GM18868 (cell line): ENCODE measurements around the gene ITPKA.

Source experiments
- ATAC-seq: cut with Tn5 transposase; IDR thresholded peaks from one replicate; pipeline ENCODE4 v1.9.1; 2021; ENCODE audit warnings: mild to moderate bottlenecking, moderate library complexity; ENCODE audit not compliant: unreplicated experiment

The ITPKA gene

DNA sequence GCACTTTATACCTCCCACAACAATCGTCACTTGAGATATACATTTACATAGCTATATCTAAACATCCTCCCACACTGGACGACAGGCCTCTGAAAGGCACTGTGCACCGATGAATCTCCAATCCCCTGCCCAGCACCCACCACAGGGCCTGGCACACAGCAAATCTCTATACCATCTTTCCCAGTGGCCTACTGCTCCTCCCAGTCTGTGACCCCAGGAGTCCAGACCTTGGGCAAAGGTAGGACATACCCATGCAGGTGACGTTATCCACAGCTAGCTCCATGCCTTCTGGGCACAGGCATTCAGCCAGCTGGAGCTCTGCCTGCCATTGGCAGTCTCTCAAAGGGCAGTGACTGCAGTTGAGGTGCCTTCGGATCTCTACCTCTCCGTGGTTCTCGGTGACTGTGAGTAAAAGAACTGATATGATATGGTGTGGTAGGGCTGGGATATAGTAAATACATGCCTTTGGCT, 14.2 kb downstream of the ITPKA start:
- no peak for ATAC-seq

DNA sequence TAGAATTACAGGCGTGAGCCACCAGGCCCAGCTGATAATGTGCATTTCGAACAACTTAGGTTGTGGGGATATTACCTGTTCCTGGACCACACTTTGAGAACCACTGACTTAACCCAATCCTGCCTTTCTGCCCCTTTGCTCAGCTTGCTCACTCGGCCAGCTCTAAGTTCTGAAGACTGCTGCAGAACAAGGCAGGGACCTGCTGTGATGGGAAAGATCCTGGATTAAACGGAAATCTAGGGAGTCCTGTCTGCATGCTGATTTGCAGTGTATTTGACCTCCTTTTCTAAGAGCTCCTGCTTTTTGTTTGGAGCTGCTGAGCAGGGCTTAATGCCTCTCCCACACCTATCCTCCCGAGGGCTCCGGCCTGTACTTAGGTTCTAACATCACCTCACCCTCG, 17.1 kb downstream of the ITPKA start:
- no peak for ATAC-seq

DNA sequence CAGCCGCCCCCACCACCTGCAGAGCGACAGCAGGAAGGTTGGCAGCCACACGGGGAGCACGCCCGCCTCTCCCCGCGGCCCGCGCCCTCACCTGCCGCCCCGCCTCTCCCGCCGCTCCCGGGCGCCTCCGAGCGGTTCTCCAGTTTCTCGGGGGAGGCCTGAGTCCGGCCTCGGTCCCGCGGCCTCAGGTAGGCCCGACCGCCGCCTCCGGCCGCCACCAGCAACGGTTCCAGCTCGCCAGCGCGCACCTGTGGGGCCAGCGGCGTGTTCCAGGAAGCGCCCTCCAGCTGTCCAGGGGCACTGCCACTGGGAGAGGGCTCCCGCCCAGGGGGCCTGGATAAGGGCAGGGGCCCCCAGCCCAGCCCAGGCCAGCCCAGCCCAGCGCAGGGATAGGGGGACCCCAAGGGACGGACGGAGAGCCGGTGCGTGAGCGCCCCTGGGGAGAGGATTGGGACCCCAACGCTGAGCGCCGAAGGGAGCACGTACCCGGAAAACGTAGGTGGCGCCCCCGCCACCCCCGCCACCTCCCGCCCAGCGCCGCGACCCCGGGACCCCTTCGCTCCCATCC, 17.7 kb downstream of the ITPKA start:
- no peak for ATAC-seq

DNA sequence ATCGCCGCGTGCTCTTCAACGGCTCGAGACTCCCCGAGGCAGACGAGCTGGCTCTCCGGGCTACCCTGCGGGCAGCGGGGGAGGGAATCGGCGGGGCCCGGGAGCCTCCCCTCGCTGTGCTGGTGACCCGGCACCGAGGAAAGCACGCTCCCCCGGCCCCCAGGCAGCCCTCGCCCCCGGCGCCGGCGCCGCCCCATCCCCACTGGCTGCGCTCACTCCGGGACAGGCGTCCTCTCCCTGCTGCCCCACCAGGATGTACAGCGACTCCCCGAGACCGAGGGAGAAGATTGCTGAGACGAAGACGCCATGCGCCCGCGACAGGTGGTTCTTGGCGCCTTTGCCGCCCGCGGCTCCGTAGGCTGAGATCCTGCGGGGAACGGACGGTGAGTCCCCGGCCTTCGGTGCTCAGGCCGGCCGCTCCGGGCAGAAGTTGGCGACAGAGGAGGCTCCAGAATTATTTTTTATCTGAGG, 18.3 kb downstream of the ITPKA start:
- no peak for ATAC-seq

DNA sequence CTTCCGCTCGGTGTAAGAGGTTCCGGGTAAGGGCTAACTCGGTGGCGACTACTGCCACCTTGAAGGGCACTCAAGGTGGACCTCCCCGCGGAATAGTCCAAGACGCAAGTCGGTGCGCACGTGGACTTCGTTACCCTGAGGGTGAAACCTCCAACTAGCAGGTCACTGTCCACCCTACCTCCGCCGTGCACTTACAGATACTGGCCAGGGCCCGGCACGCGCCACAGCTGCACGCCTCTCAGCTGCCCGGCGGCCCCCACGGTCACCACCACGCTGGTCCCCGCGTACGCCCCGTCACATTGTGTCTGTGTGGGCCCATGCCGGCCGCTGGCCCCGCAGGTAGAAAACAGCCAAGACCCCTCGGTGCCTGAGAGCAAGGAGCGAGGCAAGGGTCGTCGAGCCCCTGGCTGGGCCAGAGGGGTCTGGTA, 18.9 kb downstream of the ITPKA start:
- ATAC-seq, result no peak

DNA sequence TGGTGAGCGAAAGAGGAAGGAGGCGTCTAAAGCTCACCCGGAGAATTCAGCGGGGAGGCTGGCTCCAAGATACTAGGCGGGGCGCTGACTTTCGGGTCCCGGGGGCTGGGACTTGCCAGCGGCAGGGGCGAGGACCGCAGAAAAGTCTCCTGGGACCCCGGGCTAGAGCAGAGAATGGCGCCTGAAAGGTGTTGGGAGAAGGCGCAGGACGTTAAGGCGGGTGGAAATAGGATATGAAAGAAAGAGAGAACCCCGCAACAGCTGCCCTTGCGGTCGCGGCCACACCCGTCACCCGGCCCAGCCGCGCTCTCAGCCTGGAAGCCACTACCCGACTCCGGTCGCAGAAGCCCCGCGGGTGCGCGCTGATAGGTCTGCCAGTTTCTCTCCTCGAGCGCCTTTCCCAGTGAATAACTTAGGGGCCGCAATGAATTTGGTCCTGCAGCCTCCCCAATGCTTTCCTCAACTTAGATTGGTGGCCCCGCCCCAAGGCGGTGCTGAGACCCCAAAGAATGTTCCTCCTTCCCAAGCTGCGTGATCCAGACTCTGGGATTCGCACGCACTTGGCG, 19.3 kb downstream of the ITPKA start:
- ATAC-seq, result no peak

DNA sequence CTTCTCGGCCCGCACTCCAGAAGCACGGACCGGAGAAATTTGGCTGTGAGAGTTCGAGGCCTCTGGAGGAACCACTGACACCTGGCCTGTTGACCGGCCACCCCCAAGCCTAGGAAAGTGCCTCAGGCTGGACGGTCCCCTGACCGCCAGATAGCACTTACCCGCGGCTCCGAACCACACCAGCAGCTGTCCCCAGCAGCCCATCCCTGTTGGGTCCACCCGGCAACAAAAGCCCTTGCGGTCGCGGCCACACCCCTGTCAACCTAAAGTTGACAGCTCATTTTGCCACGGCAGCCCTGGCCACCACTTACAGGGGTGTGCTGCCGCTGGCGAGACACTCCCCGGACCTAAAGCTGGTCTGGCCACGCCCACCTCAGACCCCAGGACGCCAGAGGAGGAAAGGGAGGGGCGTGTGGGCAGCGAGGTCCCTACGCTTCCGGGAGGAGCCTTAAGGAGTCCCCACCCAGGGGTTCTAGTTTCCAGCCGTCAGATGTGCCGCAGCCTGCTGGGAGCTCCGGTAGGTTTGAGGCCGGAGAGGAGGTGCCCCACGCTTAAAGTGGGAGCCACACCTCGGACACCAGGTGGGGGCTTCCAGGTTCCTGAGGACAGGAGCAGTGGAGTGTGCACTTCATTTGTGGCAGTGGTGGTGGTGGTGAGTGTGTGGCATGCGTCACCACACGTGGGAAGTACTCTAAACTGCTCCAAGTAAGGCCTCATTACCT, 20.0 kb downstream of the ITPKA start, which contains the start of gene LTK:
Gene LTK (minus strand): TSS at position 322 of the 722 bp plus-strand sequence. CDS start 118 bp downstream, at position 204.
- no peak for ATAC-seq

DNA sequence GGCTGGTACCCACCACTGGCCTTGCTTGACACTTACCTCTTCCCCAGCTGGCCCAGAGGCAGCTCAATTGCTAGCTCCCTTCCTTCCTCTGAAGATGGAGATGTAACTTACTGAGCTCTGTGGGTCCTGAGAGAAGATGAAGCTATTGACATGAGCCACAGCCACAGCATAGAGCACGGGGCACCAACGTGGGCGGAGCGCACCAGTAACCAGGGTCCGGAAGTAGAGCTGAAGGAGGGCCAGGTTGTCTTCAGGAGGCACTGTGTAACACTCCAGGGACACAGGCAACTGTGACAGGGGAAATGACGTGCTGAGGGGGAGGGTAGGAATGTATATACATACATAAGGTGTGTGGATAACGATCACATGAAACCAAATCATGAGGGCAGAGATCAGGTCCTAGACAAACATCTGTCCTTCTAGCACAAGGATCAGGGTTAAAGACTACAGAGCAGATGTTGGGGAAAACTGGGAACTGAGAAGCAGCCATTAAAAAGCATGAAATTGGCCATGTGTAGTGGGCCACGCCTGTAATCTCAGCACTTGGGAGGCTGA, 24.3 kb downstream of the ITPKA start:
- no peak for ATAC-seq

DNA sequence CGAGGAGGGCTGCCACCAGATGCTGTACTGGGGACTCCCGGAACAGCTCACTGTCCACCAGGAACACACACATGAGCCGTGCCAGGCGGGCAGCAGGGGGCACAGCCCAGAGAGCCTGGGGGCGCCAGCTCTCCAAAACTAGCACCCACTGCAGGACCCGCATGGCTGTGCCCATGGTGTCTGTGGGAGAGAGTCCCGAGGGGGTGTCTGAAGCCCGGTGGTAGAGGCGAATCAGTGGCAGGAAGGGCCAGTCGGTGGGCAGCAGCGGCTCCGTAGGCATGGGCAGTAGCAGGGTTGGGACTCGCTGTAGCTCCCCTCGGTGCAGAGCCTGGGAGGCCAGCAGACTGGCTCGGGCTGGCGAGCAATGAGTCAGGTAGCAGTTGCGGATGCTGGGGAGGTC, 27.0 kb downstream of the ITPKA start:
- no peak for ATAC-seq

DNA sequence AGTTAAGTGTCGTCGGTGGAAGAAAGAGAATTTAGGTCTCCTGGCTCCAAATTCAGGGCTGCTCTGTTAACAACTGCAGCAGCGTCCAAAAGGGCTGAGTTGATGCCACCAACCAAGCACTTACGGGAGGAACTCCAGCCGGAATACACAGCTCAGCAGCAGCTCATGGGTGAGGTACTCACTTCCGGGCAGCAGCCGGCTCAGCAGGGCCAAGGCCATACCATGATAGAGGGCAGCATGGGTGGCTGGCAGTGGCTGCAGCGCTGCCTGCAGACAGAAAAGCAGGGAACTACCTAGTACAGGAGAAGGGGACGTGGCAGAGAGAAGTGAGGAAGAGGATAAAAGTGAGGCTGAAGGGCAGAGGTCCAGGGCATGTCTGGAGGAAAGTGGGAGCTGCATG, 27.9 kb downstream of the ITPKA start:
- ATAC-seq, result no peak

DNA sequence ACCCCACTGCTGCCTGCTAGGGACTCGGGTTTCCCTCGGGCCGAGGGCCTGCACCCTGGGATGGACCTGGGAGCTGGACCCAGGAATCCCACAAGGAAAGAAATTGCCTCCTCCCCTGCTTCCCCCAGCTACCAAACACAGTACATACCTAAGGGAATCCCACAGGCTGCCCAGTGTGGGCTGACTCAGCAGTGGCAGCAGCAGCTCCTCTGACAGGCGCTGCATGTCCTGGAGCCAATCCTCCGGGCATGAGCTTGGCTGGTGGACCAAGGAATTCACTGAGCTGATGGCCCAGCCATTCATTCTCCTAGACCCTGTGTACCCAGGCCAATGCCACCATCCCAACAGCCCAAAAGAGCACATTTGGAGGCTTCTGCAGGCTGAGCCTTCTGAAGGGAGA, 29.4 kb downstream of the ITPKA start:
- no peak for ATAC-seq

DNA sequence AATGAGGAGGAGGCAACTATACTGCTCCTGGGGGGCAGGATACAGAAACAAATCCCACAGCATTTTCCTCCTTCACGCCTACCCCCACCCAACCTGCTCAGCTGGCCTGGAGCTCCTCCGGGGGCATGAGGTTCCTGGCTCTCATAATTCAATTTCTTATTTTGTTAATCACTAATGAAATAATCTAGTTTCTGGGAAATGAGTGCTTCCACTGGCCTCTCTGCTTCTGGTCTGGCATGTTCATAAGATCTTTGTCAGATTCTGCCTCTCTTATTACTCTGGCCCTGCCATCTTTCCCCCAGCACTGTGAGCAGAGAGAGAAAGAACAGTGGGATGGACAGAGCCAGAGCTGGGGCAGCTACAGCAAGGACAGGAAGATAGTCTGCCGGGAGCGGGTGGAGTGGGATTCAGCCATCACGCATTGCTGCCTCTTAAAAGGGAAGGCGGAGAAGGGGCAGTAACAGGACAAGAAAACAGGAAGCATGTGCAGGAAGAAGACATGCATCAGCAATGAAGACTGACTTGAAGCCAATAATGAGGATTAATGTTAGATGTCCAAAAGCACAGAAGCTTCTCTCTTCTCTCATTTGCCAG, 36.8 kb downstream of the ITPKA start:
- no peak for ATAC-seq

DNA sequence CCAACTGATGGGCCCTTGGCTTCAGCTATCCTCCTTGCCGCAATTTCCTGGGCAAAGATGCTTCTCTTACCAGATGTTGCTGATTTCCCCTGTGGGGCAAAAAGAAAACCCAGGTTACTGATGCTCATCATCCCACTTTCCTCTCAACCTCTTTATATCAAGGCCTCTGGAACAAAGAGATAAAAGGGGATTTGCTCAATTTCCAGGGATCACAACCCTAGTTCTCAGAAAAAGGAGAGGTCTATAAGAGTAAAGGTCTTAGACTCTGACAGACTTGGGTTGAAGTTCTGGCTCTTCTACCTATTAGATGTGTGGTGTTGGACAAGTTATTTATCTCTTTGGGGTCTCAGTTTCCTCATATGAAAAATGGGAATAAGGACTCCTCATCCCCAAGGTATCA, 41.9 kb downstream of the ITPKA start:
- no peak for ATAC-seq

DNA sequence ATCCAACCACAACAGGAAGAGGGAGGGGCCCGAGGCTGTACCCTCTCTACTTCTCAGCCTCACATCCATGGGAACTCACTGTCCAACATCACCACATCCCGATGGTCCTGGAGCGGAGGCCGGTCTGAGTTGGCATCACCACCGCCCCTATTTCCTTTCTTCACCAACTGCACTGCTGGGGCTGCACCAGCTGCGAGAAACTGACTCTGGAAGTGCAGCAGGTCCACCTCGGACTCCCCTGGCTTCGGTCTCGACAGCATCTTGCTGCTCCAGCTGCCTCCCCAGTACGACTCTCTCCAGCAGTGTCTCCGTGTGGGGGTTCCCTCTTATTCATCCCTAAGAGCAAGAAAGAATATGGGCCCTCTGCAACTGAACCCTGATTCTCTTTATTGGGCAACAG, 43.2 kb downstream of the ITPKA start:
- no peak for ATAC-seq

DNA sequence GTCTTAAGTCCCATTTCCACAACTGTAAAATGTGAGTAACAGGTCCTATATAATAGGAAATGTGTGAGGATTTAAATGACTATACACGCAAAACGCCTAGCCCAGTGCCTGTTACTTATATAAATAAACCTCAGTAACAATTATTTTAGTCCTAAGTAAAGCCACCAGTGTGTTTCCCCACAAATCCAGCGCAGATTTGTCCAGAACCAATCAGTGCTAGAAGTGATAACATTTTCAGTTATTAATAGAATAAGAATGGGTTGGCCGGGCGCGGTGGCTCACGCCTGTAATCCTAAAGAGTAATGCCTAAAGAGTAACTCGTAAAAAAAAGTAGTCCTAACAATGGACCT, 49.8 kb downstream of the ITPKA start:
- no peak for ATAC-seq

DNA sequence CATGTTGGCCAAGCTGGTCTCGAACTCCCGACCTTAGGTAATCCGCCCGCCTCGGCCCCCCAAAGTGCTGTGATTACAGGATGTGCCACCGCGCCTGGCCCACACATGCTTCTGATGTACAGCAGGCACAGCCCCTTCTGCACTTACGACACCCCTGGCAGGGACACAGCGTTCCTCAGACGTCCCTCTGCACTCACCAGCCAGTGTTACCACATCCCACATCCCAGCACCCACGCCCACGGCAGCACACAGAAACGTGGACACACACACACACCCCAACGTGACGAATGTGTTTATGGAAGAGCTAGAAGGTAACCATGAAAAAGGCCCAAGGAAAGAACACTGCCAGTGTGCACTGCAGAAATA, 51.0 kb downstream of the ITPKA start:
- no peak for ATAC-seq

DNA sequence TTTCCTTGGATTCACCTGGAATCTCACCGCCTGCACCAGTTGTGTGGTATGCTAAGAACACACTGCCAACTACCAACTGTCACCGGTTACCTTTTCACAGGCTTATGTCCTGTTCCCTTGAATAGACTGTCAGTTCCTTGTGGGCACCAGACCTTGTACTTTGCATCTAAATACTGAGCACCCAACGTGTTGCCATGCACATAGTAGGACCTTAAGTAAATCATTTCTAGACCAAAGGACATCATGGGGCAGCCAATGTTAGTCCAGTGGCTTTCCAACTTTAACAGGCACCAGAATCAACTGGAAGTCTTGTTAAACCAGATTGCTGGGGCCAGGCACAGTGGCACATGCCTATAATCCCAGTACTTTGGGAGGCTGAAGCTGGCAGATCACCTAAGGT, 51.5 kb downstream of the ITPKA start:
- no peak for ATAC-seq

DNA sequence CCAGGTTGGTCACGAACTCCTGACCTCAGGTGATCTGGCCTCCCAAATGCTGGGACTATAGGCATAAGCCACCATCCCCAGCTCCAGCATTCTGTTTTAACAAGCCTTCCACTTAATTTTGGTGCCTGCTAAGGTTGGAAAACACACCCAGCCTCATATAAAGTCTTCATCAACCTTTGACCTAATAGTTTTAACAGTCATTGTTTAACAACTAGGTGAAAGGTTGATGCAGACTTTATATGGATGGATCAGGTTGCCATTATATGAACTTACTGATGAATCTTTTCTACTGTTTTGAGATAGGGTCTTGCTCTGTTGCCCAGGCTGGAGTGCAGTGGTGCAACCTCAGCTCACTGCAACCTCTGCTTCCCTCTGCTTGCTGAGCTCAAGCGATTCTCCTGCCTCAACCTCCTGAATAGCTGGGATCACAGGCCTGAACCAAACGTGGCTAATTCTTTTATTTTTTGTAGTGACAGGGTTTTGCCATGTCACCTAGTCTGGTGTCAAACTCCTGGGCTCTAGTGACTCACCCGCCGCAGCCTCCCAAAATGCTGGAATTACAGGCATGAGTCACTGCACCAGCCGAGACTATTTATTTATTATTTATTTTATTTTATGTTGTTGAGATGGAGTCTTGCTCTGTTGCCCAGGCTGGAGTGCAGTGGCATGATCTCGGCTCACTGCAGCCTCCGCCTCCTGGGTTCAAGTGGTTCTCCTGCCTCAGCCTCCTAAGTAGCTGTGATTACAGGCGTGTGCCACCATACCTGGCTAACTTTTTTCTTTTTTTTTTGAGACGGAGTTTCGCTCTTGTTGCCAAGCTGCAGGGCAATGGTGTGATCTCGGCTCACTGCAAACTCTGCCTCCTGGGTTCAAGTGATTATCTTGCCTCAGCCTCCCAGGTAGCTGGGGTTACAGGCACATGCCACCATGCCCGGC, 53.4 kb downstream of the ITPKA start:
- no peak for ATAC-seq

DNA sequence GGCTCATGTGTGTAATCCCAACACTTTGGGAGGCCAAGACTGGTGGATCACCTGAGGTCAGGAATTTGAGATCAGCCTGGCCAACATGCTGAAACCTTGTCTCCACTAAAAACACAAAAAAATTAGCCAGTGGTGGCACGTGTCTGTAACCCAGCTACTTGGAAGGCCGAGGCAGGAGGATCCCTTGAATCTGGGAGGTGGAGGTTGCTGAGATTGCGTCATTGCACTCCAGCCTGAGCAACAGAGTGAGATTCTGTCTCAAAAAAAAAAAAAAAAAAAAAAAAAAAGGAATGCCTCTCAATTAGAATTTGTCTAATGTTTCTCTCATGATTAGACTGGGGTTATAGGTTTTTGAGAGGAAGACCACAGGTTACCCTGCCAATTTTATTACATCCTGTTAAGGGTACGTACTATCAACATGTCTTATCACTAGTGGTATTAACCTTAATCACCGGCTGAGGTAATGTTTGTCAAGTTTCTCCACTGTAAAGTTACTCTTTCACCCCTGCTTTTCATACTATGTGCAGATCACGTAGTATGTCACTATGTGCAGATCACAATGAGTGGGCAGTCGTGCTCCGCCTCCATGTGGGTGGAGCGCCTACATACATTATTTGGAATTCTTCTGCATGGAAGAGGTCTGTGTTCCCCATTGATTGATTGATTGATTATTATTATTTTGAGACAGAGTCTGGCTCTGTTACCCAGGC, 56.5 kb downstream of the ITPKA start:
- no peak for ATAC-seq
